H1 (cell line): ENCODE measurements around the gene GOLGA7B. TPM values are rescaled to one million over a fixed set of nuclear protein-coding genes. Genes with fewer than 3 reads are reported as not detected.

ENCODE experiments used
- ATF2 ChIP-seq: IDR thresholded peaks from 2 replicates; pipeline ENCODE4 v1.6.1; 2012; ENCODE audit warnings: low read length, inconsistent platforms
- CBX5 ChIP-seq: fragments of 300-800, 300-1000 bp; sonication (generic); IDR thresholded peaks from 2 replicates; pipeline ENCODE4 v1.7.1; 2016; ENCODE audit warnings: antibody characterized with exemption, low read length, low read depth
- CHD2 ChIP-seq: IDR thresholded peaks from 2 replicates; pipeline ENCODE4 v1.6.1; 2012; ENCODE audit warnings: low read length, improper control_type of control experiment
- E2F6 ChIP-seq: IDR thresholded peaks from 2 replicates; pipeline ENCODE4 v1.6.1; 2012; ENCODE audit warnings: inconsistent platforms
- EP300 ChIP-seq, 2 experiments: IDR thresholded peaks; 1 replicate in 1 of 2; 2 replicates in 1 of 2; pipeline ENCODE4 v1.6.1; 2011 to 2012; ENCODE audit warnings: low read depth in 2 of 2, low read length in 2 of 2, mild to moderate bottlenecking in 2 of 2, borderline replicate concordance in 1 of 2, inconsistent platforms in 1 of 2, moderate library complexity in 1 of 2
- EZH2 ChIP-seq: fragments of 200-600 bp; sonication (generic); IDR thresholded peaks from 2 replicates; pipeline ENCODE4 v1.7.1; 2012; ENCODE audit warnings: low read depth, mild to moderate bottlenecking, moderate library complexity, low read length, inconsistent platforms; ENCODE audit not compliant: severe bottlenecking
- NANOG ChIP-seq: IDR thresholded peaks from 2 replicates; pipeline ENCODE4 v1.6.1; 2011; ENCODE audit warnings: low read length, low read depth, mild to moderate bottlenecking, inconsistent platforms; ENCODE audit not compliant: insufficient read depth, poor library complexity, severe bottlenecking
- SIRT6 ChIP-seq: IDR thresholded peaks from one replicate; pipeline ENCODE4 v1.7.1; 2012; ENCODE audit warnings: low read length, inconsistent platforms
- SIX5 ChIP-seq: IDR thresholded peaks from 2 replicates; pipeline ENCODE4 v1.6.1; 2011; ENCODE audit warnings: mild to moderate bottlenecking, low read depth, low read length
- SP2 ChIP-seq: IDR thresholded peaks from 2 replicates; pipeline ENCODE4 v1.6.1; 2012; ENCODE audit warnings: mild to moderate bottlenecking, low read length, inconsistent platforms
- TEAD4 ChIP-seq: IDR thresholded peaks from 2 replicates; pipeline ENCODE4 v1.6.1; 2012; ENCODE audit warnings: low read depth, low read length, inconsistent platforms, mixed read lengths
- polyA plus RNA-seq, 7 experiments: library from polyadenylated mRNA; depleted of rRNA in 3 of 7; stranded (reverse) in 5 of 7; unstranded in 2 of 7; fragments of >200 nt in 5 of 7; fragments of 200-250 nt in 2 of 7; gene quantifications; 1 replicate in 5 of 7; 2 replicates in 1 of 7; 4 replicates in 1 of 7; pipeline versions ENCODE4 v1.2.1 to v1.2.3, GENCODE V29; 2011 to 2013; ENCODE audit warnings: missing spikeins in 2 of 7, mixed read lengths in 2 of 7
- total RNA-seq: library from RNA; stranded (reverse); fragmentation: NEBNext Ultra II Directional; extraction: Animal tissue kit (Norgen Biotek cat#: 25700); gene quantifications from 2 replicates; pipeline ENCODE4 v1.2.1, GENCODE V29; 2021

Gene GOLGA7B
- total and polyA plus RNA-seq, 2 of the 8 experiments (the other 6 are each of a cell fraction or from before 2014, with no cell fraction given): 0.04 to 0.14 TPM

GRCh38 chr10:97905276-97905675 lies 55.6 kb downstream of the GOLGA7B start (continued):
- no peak for TF ChIP-seq ATF2
- TF ChIP-seq EP300 (IDR thresholded peaks at IDR 0.05; ENCODE audit: borderline replicate concordance in 1 of 2, low read depth in 2 of 2, low read length in 2 of 2): no peak
- no peak for TF ChIP-seq SIX5
- no peak for TF ChIP-seq TEAD4
- TF ChIP-seq CHD2: no peak
- no peak for TF ChIP-seq EZH2
- no peak for TF ChIP-seq SIRT6
- no peak for TF ChIP-seq SP2
- no peak for TF ChIP-seq CBX5
- TF ChIP-seq NANOG: no peak
- TF ChIP-seq E2F6: no peak
